CD14-positive monocyte (primary cell): ENCODE results near the gene SLC38A10. TPM values are rescaled to one million over a fixed set of nuclear protein-coding genes. Genes with fewer than 3 reads are reported as not detected.

Experiments used
- DNase-seq, 3 donors: peaks; one replicate each; pipeline ENCODE4 v3.0.0-alpha.2; 2011 to 2022
- H2AFZ ChIP-seq: 2 replicates; pipeline ENCODE4 v1.6.0; 2012; ENCODE audit warnings: mild to moderate bottlenecking, low read depth, low read length, inconsistent platforms; ENCODE audit not compliant: insufficient read depth, poor library complexity, severe bottlenecking
- H3K27ac ChIP-seq, 2 donors: 1 replicate in 1 of 2; 2 replicates in 1 of 2; pipeline ENCODE4 v1.5.1; 2012 to 2013; ENCODE audit warnings: low read length in 2 of 2, control low read depth in 1 of 2, inconsistent platforms in 1 of 2, low read depth in 1 of 2, mild to moderate bottlenecking in 1 of 2
- H3K27me3 ChIP-seq, 2 donors: one replicate each; pipeline versions ENCODE4 v1.6.0 to v1.6.1; 2011 to 2013; ENCODE audit warnings: low read length in 2 of 2; ENCODE audit not compliant: control insufficient read depth in 2 of 2, insufficient read depth in 2 of 2
- H3K36me3 ChIP-seq, 2 donors: replicated peaks in 1 of 2; 1 replicate in 1 of 2; 2 replicates in 1 of 2; pipeline versions ENCODE4 v1.5.1 to v1.6.1; 2012 to 2013; ENCODE audit warnings: low read length in 2 of 2, control low read depth in 1 of 2, inconsistent platforms in 1 of 2, mild to moderate bottlenecking in 1 of 2; ENCODE audit not compliant: insufficient read depth in 2 of 2, control insufficient read depth in 1 of 2
- H3K4me1 ChIP-seq, 2 donors: 1 replicate in 1 of 2; 2 replicates in 1 of 2; pipeline versions ENCODE4 v1.5.1 to v1.6.1; 2012 to 2013; ENCODE audit warnings: low read length in 2 of 2, control low read depth in 1 of 2, inconsistent platforms in 1 of 2, mild to moderate bottlenecking in 1 of 2, moderate library complexity in 1 of 2; ENCODE audit not compliant: insufficient read depth in 2 of 2, control insufficient read depth in 1 of 2
- H3K4me2 ChIP-seq: replicated peaks from 2 replicates; pipeline ENCODE3; 2012; ENCODE audit warnings: low read length, moderate library complexity, mild to moderate bottlenecking; ENCODE audit not compliant: poor library complexity, severe bottlenecking; ENCODE audit errors: extremely low read depth
- H3K4me3 ChIP-seq, 3 experiments: fragments of 200-600 bp in 1 of 3; sonication (generic) in 1 of 3; replicated peaks in 1 of 3; 1 replicate in 2 of 3; 2 replicates in 1 of 3; pipeline ENCODE4 v1.5.1; 2011 to 2013; ENCODE audit warnings: low read length in 3 of 3, mild to moderate bottlenecking in 3 of 3, control low read depth in 2 of 3, low read depth in 2 of 3, inconsistent platforms in 1 of 3, moderate library complexity in 1 of 3
- H3K79me2 ChIP-seq: 2 replicates; pipeline ENCODE4 v1.6.0; 2012; ENCODE audit warnings: mild to moderate bottlenecking, control low read depth, inconsistent platforms, low read length, moderate library complexity; ENCODE audit not compliant: insufficient read depth
- H3K9ac ChIP-seq: 2 replicates; pipeline ENCODE4 v1.6.0; 2017; ENCODE audit warnings: low read length, mild to moderate bottlenecking; ENCODE audit not compliant: insufficient read depth, poor library complexity, severe bottlenecking
- H3K9me3 ChIP-seq, 2 donors: replicated peaks in 1 of 2; 1 replicate in 1 of 2; 2 replicates in 1 of 2; pipeline versions ENCODE4 v1.5.1 to v1.6.1; 2012 to 2013; ENCODE audit warnings: low read length in 2 of 2, control low read depth in 1 of 2; ENCODE audit not compliant: control insufficient read depth in 1 of 2, insufficient read depth in 1 of 2
- H4K20me1 ChIP-seq: 2 replicates; pipeline ENCODE4 v1.6.0; 2012; ENCODE audit warnings: mild to moderate bottlenecking, low read length, control low read depth, moderate library complexity; ENCODE audit not compliant: insufficient read depth
- H3K27ac Mint-ChIP-seq, 7 donors: one replicate each; pipeline ENCODE4 v1.8.0; 2020; ENCODE audit warnings: mild to moderate bottlenecking in 7 of 7, mixed read lengths in 7 of 7, moderate library complexity in 6 of 7, inconsistent platforms in 2 of 7
- H3K27me3 Mint-ChIP-seq, 3 donors: one replicate each; pipeline ENCODE4 v1.8.0; 2021 to 2022; ENCODE audit warnings: low read depth in 3 of 3, mild to moderate bottlenecking in 3 of 3, mixed read lengths in 3 of 3, moderate library complexity in 3 of 3, inconsistent platforms in 1 of 3
- H3K36me3 Mint-ChIP-seq, 2 donors: one replicate each; pipeline ENCODE4 v1.8.0; 2020; ENCODE audit warnings: mixed read lengths in 2 of 2, inconsistent platforms in 1 of 2, mild to moderate bottlenecking in 1 of 2
- H3K4me1 Mint-ChIP-seq: one replicate; pipeline ENCODE4 v1.8.0; 2020; ENCODE audit warnings: mild to moderate bottlenecking, mixed read lengths
- H3K4me3 Mint-ChIP-seq, 2 donors: one replicate each; pipeline ENCODE4 v1.8.0; 2020; ENCODE audit warnings: mild to moderate bottlenecking in 2 of 2, mixed read lengths in 2 of 2, moderate library complexity in 1 of 2
- H3K9me3 Mint-ChIP-seq, 7 donors: one replicate each; pipeline ENCODE4 v1.8.0; 2020 to 2022; ENCODE audit warnings: mixed read lengths in 7 of 7, mild to moderate bottlenecking in 6 of 7, moderate library complexity in 6 of 7, inconsistent platforms in 2 of 7
- WGBS: methylation state at CpG from one replicate; pipeline ENCODE4 v1.1.5; 2013; ENCODE audit warnings: missing lambda C conversion rate; ENCODE audit not compliant: insufficient coverage; 5-methylcytosine and 5-hydroxymethylcytosine counted together
- intact Hi-C, 2 donors: fragments of 100-400 bp; cut with micrococcal nuclease; formaldehyde crosslinking; loops; one replicate each; pipeline versions ENCODE4 v1.15.0 to v1.15.1; 2023
- polyA plus RNA-seq, 3 donors: library from polyadenylated mRNA; depleted of rRNA in 1 of 3; unstranded in 2 of 3; stranded (reverse) in 1 of 3; fragments of 300-500 nt in 2 of 3; fragments of >200 nt in 1 of 3; fragmentation: Illumina TruSeq in 2 of 3; gene quantifications; 1 replicate in 2 of 3; 2 replicates in 1 of 3; pipeline ENCODE4 v1.2.3, GENCODE V29; 2012 to 2021
- TF ChIP-seq, protein P1 (sequence below): fragments of 200-600 bp; IDR thresholded peaks from one replicate; pipeline ENCODE4 v1.8.0; 2022; ENCODE audit warnings: antibody characterized with exemption, mild to moderate bottlenecking

The SLC38A10 gene
- polyA plus RNA-seq, 3 donors: 50.8 to 76.1 (median 68.4) TPM

- Histone ChIP-seq H3K27me3 (peaks cover 0 to 22% of the 10 kb centered on the region in 2 donors), H3K4me3 (peak overlapping the region in 1 of 3 experiments; percentile 32), H2AFZ (no peak overlapping the region), H3K4me1 (peaks cover 58 to 74% of the 10 kb centered on the region in 2 donors), H3K9ac (no peak overlapping the region), H3K36me3 (no peaks in the 10 kb centered on the region), H4K20me1 (peaks cover 65% of the 10 kb centered on the region), H3K4me2 (peak overlapping the region; percentile 52), H3K27ac (no peak overlapping the region), H3K9me3 (no peaks in the 10 kb centered on the region), H3K79me2 (peaks cover 56% of the 10 kb centered on the region)
- peaks cover 0 to 4% (median 0%) of the 10 kb centered on the region in 7 donors for H3K9me3 Mint-ChIP-seq
- peaks cover 59% of the 10 kb centered on the region for H3K4me1 Mint-ChIP-seq
- H3K36me3 Mint-ChIP-seq: peaks cover 5 to 6% of the 10 kb centered on the region in 2 donors
- 41% methylated on average over 3 of the region's 11 CpGs for WGBS
- peaks cover 10 to 55% (median 31%) of the 10 kb centered on the region in 3 donors for H3K27me3 Mint-ChIP-seq
- peak overlapping the region in 1 of 7 donors; percentile 60 for H3K27ac Mint-ChIP-seq
- TF ChIP-seq, protein P1, sequence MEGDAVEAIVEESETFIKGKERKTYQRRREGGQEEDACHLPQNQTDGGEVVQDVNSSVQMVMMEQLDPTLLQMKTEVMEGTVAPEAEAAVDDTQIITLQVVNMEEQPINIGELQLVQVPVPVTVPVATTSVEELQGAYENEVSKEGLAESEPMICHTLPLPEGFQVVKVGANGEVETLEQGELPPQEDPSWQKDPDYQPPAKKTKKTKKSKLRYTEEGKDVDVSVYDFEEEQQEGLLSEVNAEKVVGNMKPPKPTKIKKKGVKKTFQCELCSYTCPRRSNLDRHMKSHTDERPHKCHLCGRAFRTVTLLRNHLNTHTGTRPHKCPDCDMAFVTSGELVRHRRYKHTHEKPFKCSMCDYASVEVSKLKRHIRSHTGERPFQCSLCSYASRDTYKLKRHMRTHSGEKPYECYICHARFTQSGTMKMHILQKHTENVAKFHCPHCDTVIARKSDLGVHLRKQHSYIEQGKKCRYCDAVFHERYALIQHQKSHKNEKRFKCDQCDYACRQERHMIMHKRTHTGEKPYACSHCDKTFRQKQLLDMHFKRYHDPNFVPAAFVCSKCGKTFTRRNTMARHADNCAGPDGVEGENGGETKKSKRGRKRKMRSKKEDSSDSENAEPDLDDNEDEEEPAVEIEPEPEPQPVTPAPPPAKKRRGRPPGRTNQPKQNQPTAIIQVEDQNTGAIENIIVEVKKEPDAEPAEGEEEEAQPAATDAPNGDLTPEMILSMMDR: no peak
- DNase-seq: peak in 2 of 3 donors; percentile 38 to 45
- intact Hi-C loops: no loop called here
- peak overlapping the region; percentile 6 to 62 for H3K4me3 Mint-ChIP-seq
These were observed 44.6 kb upstream of the SLC38A10 start for GRCh38 chr17:81339534-81340296.

- Mint-ChIP-seq H3K4me1 (peaks cover 54% of the 10 kb centered on the region), H3K4me3 (no peak overlapping the region), H3K36me3 (peaks cover 5 to 6% of the 10 kb centered on the region in 2 donors), H3K27me3 (peaks cover 10 to 55% (median 34%) of the 10 kb centered on the region in 3 donors), H3K27ac (peak overlapping the region in 1 of 7 donors; percentile 19), H3K9me3 (peaks cover 0 to 4% (median 0%) of the 10 kb centered on the region in 7 donors)
- TF ChIP-seq, protein P1: no peak
- intact Hi-C loops: no loop called here
- no peak overlapping the region for H3K27ac ChIP-seq
- H3K79me2 ChIP-seq: peaks cover 51% of the 10 kb centered on the region
- peaks cover 60% of the 10 kb centered on the region for H4K20me1 ChIP-seq
- no peaks in the 10 kb centered on the region for H3K36me3 ChIP-seq
- H3K4me3 ChIP-seq: no peak overlapping the region
- peaks cover 54 to 68% of the 10 kb centered on the region in 2 donors for H3K4me1 ChIP-seq
- 92% methylated on average over 2 of the region's 4 CpGs for WGBS
- peak overlapping the region; percentile 52 for H3K4me2 ChIP-seq
- DNase-seq: no peak
- no peak overlapping the region for H2AFZ ChIP-seq
- H3K9ac ChIP-seq: no peak overlapping the region
- H3K27me3 ChIP-seq: peaks cover 0 to 22% of the 10 kb centered on the region in 2 donors
- no peaks in the 10 kb centered on the region for H3K9me3 ChIP-seq
These were observed 44.1 kb upstream of the SLC38A10 start for GRCh38 chr17:81339191-81339533.
